Ishikawa (cell line): ENCODE measurements around the gene EAF1.
A peak's percentile ranks its signal among the peaks of the same experiment; 100 is the strongest.

Source experiments
- CEBPB ChIP-seq: IDR thresholded peaks from 2 replicates; pipeline ENCODE4 v1.6.1; 2012
- EP300 ChIP-seq: IDR thresholded peaks from 2 replicates; pipeline ENCODE4 v1.6.1; 2012; ENCODE audit warnings: borderline replicate concordance
- RAD21 ChIP-seq: IDR thresholded peaks from 2 replicates; pipeline ENCODE4 v1.6.1; 2012; ENCODE audit warnings: low read depth
- TAF1 ChIP-seq: IDR thresholded peaks from 2 replicates; pipeline ENCODE4 v1.6.1; 2012; ENCODE audit warnings: low read depth, mild to moderate bottlenecking
- TEAD4 ChIP-seq: IDR thresholded peaks from 2 replicates; pipeline ENCODE4 v1.6.1; 2012
- ZBTB7A ChIP-seq: IDR thresholded peaks from 2 replicates; pipeline ENCODE4 v1.6.1; 2012; ENCODE audit warnings: low read depth
- TF ChIP-seq, protein P1 (sequence below): IDR thresholded peaks from 2 replicates; pipeline ENCODE4 v1.6.1; 2012
- TF ChIP-seq, protein P2 (sequence below): IDR thresholded peaks from 2 replicates; pipeline ENCODE4 v1.6.1; 2012; ENCODE audit warnings: low read depth, mild to moderate bottlenecking

DNA sequence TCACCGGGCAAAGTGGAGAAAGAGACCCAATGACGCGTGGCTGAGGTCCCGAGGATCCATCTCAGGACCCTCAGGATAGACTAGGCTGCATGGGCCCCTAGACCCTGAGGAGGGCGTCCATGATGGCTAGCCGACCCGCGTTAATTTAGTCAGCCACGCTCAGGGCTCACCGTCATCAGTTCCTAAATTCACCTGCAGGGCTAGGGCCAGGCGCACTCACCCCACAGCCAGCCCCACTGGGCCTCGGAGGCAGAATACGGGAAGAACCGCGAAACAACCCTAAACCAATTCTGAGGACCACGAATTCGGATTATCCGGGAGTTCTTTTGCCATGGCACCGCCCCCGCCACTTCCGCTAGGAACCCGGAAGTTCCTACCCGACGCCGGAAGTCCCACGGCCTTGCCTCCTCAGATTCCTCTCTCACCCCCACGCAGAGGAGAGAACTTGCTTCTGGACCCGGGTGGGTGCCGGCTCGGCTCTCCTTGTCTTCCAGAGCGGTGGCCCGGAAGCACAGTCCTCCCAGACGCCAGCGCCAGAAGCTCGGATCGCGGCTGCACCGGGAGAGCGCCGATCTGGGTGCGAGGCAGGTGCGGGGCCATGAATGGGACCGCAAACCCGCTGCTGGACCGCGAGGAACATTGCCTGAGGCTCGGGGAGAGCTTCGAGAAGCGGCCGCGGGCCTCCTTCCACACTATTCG is at the start of gene EAF1, which contains the start of gene METTL6:
- no peak for TF ChIP-seq EP300
- no peak for TF ChIP-seq RAD21
- TF ChIP-seq, protein P1, sequence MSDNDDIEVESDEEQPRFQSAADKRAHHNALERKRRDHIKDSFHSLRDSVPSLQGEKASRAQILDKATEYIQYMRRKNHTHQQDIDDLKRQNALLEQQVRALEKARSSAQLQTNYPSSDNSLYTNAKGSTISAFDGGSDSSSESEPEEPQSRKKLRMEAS: peak; percentile 66
- no peak for TF ChIP-seq ZBTB7A
- no peak for TF ChIP-seq CEBPB
- TF ChIP-seq TEAD4: 0 out of 2 replicates have a peak, but pooled peaks have one; percentile 34
- peak; percentile 76; the same call in 1 of the 2 replicates for TF ChIP-seq TAF1
- TF ChIP-seq, protein P2, sequence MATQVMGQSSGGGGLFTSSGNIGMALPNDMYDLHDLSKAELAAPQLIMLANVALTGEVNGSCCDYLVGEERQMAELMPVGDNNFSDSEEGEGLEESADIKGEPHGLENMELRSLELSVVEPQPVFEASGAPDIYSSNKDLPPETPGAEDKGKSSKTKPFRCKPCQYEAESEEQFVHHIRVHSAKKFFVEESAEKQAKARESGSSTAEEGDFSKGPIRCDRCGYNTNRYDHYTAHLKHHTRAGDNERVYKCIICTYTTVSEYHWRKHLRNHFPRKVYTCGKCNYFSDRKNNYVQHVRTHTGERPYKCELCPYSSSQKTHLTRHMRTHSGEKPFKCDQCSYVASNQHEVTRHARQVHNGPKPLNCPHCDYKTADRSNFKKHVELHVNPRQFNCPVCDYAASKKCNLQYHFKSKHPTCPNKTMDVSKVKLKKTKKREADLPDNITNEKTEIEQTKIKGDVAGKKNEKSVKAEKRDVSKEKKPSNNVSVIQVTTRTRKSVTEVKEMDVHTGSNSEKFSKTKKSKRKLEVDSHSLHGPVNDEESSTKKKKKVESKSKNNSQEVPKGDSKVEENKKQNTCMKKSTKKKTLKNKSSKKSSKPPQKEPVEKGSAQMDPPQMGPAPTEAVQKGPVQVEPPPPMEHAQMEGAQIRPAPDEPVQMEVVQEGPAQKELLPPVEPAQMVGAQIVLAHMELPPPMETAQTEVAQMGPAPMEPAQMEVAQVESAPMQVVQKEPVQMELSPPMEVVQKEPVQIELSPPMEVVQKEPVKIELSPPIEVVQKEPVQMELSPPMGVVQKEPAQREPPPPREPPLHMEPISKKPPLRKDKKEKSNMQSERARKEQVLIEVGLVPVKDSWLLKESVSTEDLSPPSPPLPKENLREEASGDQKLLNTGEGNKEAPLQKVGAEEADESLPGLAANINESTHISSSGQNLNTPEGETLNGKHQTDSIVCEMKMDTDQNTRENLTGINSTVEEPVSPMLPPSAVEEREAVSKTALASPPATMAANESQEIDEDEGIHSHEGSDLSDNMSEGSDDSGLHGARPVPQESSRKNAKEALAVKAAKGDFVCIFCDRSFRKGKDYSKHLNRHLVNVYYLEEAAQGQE: no peak
